NCI-H2227 (cell line): ENCODE measurements around the gene SLC30A1.

Experiments
- DNase-seq: peaks from one replicate; lab custom pipeline; 2025; ENCODE audit not compliant: unreplicated experiment; lab: John Stamatoyannopoulos, UW

The SLC30A1 gene

GRCh38 chr1:211526101-211526500, 52.9 kb downstream of the SLC30A1 start:
- DNase-seq: no peak

GRCh38 chr1:211525101-211525676, 53.8 kb downstream of the SLC30A1 start:
- no peak for DNase-seq

- DNase-seq: no peak
These were observed 54.4 kb downstream of the SLC30A1 start for GRCh38 chr1:211524521-211524920.

GRCh38 chr1:211522804-211523203, 56.2 kb downstream of the SLC30A1 start:
- DNase-seq: no peak
